Stimulated activated CD4-positive, alpha-beta T cell treated with anti-CD3 and anti-CD28 coated beads, Interleukin-4, amount 100 ng/mL, for 4 hours (primary cell): Measurements from ENCODE around the gene ACKR2.
"Not testable (repeated sequence)": the region's sequence is repeated elsewhere in the genome, so short reads cannot be mapped to it uniquely, and the experiment has no call there.

Source experiments
- DNase-seq, 2 experiments: peaks; one replicate each; pipeline ENCODE4 v3.0.0-alpha.2; 2020

ACKR2 gene

DNA sequence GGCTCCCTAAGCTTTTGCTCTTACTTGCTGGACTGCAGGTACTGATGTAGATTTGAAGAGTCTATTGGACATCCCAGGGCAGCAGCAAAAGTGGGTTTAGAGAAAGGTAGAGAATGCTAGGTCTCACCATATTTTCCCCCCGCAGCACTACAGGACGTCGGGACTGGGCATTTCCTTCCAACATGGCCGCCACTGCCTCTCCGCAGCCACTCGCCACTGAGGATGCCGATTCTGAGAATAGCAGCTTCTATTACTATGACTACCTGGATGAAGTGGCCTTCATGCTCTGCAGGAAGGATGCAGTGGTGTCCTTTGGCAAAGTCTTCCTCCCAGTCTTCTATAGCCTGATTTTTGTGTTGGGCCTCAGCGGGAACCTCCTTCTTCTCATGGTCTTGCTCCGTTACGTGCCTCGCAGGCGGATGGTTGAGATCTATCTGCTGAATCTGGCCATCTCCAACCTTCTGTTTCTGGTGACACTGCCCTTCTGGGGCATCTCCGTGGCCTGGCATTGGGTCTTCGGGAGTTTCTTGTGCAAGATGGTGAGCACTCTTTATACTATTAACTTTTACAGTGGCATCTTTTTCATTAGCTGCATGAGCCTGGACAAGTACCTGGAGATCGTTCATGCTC is 55.2 kb downstream of the ACKR2 start:
- no peak for DNase-seq

DNA sequence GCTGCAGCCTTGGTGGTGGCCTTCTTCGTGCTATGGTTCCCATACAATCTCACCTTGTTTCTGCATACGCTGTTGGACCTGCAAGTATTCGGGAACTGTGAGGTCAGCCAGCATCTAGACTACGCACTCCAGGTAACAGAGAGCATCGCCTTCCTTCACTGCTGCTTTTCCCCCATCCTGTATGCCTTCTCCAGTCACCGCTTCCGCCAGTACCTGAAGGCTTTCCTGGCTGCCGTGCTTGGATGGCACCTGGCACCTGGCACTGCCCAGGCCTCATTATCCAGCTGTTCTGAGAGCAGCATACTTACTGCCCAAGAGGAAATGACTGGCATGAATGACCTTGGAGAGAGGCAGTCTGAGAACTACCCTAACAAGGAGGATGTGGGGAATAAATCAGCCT is 56.0 kb downstream of the ACKR2 start:
- DNase-seq: no peak

DNA sequence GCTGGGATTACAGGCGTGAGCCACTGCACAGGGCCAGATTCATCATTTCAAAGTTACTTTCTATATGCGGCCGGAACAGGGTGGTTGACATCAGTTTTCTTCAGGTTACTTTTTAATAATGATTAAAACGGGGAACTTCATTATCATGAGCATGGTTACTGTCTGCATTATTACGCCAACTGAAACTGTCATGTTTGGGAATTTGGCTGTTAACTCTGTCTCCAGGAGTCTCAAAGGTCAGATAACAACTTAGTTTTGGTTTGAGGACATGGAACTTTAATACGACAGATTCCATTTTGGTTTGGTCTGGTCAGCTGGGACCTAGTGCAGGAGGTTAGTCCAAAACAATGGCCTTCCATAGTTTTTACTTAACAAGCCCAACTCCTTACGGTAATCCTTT is 57.9 kb downstream of the ACKR2 start:
- DNase-seq: no peak

DNA sequence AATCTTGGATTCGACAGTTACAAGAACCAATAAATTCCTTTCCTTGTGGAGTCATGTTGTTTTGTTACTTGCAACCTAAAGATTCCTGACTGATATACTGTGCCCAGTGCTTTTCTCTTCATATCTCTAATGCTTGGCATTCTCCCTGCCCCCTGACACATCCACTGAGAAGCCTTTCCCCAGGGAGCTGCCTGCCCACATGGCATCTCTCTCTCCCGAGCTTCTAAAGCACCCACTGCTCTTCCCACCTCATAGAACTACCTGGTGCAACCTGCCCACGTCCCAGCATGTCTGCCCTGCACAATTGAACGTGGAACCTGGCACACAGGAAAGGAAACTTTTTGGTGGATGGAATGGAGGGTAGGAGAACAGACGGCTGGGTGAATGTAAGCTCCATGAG is 59.6 kb downstream of the ACKR2 start:
- no peak for DNase-seq

DNA sequence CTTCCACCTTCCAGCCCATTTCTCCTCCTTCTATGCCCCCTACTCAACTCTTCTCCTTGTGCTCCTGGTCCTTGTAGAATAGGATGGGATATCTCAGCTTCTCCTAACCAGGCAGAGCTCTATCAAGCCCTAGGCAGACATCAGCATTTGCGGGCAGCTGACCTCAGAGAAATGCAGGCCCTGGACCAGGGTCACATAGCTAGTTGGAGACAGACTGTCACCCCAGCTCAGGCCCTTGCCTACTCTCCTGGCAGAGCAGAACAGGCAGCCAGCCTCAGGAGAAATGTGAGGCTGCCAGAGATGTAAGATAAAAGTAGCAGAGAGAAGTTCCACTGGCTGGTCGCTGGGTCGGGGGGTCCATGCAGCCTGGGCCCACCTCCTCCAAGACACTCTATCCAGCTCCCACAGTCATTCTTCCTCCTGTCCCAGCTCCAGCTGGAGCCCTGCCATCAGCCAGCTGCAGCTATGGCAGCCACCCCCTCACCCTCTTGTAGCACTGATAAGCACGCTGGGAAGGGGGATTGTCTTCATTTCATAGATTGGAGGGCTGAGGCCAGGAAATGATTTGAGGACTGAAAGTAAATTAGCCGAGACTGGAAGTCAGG is 62.4 kb downstream of the ACKR2 start:
- DNase-seq: no peak

DNA sequence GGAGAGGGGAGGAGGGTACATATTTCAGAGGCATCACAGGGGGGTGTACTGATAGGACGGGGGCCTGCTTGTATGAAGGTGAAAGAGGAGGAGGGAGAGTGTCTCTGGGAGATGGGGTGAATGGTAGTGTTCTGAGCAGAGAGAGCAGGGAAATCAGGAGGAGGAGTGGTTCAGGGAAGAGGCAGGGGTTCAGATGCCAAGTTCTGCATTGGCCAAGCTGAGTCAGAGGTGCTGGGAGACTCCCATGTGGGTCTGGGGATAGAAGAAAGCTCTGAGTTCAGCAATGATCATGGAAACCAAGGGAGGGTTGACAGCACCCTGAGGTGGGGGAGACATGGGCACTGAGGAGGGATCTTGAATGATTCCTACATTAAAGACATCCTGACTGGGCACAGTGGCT is 63.5 kb downstream of the ACKR2 start:
- no peak for DNase-seq

DNA sequence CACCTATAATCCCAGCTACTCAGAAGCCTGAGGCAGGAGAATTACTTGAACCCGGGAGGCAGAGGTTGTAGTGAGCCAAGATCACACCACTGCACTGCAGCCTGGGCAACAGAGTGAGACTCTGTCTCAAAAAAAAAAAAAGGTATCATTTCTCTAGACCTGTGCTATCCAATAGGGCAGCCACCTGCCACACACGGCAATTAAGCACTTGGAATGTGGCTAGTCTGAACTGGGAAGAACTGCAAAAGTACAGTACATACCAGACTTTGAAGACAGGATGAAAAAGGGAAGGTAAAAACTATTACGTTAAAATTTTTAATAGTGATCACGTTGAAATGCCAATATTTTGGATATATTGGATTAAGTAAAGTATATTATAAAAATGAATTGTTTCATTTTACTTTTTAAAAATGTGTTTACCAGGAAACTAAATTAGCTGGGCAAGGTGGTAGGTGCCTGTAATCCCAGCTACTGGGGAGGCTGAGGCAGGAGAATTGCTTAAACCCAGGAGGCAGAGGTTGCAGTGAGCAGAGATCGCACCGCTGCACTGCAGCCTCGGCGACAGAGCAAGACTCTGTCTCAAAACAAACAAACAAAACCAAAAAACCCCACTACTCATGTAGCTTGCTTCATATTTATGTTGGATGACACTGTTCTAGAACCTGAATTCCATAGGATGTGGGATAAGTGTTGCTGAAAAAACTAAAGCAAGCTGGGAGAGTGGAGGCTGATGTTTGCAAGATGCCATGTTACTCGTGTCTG is 64.2 kb downstream of the ACKR2 start:
- no peak for DNase-seq

DNA sequence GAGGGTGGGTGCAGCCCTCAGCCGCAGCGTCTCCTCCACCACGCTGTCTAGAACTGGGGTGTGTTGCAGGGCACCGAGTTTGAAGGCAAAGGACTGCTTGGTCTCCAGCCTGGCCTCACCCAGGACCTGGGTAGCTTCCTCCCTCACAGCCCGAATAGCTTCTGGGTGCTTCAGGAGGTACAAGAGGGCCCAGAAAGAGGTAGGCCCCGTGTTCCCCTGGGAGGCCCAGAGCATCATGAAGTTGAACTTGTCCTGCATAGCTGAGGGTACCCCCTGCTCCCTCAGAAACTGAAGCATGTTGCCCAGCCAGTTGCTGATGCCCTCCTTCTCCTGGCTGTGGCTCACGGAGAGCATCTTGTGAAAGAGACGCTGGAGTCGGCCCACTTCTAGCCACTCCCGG is 65.5 kb downstream of the ACKR2 start:
- DNase-seq: no peak

DNA sequence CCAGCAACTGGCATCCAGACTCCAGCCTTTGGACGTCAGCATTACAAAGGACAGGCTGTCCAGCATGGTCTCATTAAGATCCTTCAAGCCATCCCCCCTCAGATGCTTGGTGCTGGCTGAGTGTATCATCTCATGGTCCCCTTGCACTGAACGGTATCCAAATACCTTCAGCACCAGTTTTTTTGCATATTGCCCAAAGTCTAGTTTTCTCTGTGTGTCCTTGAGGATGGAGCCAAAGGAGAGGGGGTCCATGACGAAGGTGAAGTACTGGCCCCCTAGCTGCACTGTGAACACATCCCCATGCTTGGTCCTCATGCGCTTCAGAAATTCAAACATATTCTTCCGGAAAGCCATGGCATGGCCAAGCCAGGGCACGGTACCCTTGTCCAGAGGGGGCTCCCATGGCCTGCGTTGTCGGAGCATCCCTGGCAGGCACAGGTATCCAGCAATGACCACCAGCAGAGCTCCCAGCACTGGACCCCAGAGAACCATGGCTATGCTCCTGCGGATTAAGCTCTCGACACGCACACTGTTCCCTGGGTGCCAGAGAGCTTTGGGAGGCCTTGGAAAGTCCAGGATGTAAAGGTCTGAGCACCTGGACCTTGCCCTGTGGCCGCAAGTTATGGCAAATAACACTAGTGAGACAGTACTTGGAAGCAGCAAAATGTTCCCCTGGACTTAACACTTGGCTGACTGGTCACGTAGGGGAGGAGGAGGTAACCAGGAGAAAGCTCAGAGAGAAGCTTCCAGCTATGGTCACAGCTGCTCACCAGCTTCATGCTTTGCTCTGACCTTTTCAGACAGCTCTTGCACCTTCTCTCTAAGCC is 66.3 kb downstream of the ACKR2 start, which contains the start of gene CYP8B1:
CYP8B1 (minus strand) TSS at position 555 of the 827 bp plus-strand sequence; CDS start at position 492, 63 bp downstream.
- no peak for DNase-seq

DNA sequence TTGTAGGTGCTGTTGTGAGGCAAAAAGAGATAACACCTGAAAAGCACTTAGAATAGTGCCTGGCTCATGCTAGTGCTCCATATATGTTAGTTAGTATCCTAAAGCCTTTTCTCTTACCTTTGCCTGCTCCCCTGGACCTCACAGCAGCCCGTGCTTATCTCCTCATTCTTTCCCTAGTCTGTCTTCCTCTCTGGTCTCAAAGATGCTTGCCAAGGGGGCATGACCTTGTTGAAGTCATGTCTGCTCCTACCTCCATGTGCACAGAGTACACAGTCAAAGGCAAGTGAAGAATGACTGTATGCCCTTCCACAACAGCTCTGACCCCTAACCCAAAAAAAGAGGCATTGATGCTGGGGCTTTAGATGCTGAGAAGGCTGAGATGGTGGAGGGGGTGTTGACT is 67.2 kb downstream of the ACKR2 start:
- DNase-seq: no peak

DNA sequence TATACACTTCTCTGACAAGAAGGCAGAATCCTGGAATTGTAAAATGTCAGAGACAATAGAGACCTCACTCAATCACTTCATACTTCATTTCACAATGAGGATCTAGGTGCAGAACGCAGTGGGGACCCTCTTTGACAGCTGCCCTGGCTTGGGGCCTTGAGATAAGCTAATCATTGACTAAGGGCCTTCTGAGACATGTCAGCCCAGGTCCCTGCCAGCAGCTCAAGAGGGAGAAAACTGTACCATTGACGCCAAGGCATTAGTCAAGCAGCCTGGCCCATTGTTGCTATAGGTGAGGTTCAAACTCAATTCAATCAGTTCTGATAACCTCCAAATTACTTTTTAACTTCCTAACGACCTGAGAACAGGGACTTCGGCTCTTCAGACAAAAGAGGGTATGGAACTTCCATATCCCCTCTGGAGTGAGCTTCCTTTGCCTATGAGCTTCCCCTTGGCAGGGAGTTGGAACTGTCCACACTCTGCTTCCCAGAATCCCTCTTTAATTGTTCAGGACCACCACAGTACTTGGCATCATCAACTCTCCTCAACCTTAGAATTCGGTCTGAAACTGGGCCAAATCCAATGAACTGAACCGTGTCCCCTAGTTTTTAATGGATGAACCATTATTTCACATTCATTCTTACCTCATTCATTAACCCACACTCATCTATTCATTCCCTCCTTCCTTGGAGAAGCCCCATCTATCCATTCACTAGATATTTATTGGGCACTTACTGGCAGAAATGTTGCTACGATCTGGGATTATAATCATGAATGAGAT is 67.9 kb downstream of the ACKR2 start:
- DNase-seq: no peak

DNA sequence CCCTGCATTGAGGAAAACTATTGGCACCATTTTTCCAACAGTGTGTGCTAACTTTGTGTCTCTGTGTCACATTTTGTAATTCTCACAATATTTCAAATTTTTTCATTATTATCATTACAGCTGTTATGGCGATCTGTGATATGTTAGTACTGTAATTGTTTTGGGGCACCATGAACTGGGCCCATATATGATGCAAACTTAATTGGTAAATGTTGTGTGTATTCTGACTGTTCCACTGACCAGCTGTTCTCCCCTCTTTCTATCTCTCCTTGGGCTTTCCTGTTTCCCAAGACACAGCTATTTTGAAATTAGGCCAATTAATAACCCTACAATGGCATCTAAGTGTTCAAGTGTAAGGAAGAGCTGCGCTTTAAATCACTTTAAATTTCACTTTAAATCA is 68.6 kb downstream of the ACKR2 start:
- no peak for DNase-seq

DNA sequence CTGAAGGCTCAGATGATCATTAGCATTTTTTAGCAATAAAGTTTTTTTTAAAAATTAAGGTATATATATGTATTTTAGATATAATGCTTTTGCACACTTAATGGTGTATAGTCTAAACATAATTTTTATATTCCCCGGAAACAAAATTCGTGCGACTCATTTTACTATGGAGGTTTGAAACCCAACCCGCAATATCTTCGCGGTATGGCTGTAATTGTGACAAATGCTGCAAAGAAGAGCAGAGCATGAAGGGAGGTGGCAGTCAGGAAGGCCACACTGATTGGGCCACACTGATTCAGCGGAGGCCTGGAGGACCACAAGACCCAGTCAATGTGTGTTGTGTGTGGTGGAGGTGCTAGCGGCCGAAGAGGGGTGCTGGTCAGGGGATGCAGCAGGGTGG is 70.9 kb downstream of the ACKR2 start:
- no peak for DNase-seq

DNA sequence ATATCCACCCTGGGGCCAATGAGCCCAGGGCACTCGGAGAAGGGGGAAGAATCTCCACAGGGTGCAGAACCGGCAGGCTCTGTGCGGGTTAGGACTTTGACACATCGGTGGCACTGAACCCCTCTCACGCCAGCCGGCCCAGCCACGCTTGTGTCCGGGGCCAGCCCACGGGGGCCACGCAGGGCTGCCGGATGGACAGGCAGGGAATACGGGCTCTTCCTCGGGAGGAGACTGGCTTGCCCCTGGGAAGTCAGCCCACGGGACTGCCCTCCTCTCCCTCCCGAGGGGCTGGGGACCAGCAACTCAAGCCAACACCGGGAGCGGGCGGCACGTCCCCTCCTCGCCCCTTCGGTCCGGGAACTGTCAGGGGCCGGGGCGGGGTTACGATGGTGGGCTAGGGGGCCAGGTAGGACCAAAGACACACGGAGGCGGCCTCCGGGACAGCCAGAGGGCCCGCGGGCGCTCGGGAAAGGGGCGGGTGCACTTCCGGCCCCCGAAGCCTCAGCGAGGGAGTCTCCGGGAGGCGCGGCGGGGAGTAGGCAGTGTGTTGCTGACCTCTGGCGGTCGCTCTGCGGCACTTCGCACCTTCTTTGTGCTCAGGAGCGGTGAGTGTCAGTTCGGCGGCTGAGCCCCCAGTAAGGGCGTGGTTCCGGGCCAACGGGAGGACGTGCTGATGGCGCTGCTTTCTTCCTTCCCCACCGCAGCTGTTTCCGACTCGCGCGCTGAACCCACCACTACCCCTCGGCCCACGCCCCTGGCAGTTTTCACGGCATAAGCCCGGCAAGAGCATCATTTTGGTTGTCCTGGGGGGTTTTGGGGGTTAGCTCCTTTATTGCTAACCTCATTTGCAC is 71.6 kb downstream of the ACKR2 start:
- DNase-seq: peak; percentile 82 to 86

DNA sequence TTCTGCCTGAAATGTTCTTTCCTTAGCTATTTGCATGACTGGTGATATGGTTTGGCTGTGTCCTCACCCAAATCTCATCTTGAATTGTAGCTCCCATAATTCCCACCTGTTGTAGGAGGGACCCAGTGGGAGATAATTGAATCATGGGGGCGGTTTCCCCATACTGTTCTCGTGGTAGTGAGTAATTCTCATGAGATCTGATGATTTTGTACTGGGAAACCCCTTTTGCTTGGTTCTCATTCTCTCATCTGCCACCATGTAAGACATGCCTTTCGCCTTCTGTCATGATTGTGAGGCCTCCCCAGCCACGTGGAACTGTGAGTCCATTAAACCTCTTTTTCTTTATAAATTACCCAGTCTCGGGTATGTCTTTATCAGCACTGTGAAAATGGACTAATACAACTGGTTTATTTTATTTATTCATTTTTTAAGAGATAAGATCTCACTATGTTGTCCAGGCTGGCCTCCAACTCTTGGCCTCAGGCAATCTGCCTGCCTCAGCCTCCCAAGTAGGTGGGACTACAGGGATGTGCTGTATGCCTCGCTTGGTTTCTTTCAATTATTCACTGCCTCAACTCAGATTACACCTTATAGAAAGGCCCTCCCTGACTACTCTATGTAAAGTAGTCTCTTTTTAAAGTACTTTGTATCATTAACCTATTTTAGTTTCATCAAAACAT is 74.1 kb downstream of the ACKR2 start:
- not testable (repeated sequence) for DNase-seq

DNA sequence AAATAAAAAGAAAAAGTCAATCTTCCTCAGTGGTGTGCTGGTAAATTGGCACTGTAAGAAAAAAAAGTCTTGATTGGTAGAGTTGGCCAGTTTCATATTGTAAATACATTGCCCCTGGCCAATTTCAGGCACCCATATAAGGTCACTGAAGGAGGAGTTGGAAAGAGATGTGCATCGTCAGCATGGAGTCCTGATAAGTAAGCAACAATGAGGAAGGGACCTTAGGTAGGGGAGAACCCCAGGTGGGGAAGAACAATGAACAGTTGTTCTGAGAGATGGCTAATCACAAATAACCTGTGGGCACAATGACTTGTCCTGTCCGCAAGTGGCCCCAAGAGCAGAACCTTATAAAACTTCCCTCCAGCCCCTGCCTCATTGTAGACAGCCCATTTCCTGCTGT is 75.1 kb downstream of the ACKR2 start:
- DNase-seq: no peak

DNA sequence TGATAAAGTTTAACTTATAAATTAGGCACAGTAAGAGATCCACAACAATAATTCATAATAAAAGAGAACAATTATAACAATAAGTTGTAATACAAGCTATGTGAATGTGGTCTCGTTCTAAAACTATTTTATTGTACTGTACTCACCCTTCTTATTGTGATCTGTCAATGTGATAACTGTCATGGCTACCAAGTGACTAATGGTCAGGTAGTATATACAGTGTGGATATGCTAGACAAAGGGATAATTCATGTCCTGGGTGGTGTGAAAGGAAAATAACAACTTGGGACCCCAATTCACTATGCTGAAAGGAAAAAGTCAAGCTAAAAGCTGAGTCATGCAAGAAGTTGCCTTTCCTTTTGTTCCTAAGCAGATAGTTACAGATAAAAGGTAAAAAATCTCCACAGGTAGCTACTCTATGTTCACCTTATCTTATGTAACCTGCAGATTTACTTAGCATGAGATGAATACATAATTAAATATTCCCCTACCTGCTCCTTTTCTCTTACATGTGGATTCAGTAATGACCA is 77.1 kb downstream of the ACKR2 start:
- DNase-seq: no peak

DNA sequence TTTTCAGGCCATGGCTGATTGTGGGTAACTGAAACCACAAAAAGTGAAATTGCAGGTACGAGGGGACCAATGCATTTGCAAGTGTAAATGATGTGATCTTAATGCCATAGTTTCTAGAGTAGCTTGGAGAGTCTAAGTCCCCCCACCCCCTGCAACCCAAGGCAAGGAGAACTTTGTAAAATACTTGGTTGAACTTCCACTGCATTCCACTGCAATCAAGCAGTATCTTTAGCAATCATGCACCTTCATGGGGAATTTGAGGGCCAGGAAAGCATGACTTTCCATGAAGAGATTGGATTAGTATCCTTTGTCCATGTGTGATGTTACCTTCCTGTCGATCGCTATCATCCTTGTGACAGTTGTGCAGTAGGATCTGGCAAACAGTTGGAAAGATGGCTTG is 77.8 kb downstream of the ACKR2 start:
- no peak for DNase-seq

DNA sequence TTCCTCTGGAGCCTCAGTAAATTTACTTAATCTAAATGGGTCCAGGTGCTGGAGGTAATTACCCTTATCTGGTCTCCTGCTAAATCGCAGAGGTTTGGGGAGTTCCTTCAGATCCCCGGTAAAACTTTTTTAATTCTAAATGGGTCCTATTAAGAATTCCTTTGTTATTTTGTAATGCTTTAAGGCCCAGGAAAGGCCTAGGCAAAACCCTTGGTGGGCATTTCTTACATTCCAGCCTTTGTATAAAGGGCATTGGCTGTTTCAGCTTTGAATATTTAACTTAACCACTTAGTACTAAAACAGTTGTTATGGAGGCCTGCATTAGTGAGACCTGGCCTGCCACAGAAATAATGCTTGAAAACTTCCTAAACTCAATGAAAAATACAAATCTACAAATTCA is 81.8 kb downstream of the ACKR2 start:
- no peak for DNase-seq

DNA sequence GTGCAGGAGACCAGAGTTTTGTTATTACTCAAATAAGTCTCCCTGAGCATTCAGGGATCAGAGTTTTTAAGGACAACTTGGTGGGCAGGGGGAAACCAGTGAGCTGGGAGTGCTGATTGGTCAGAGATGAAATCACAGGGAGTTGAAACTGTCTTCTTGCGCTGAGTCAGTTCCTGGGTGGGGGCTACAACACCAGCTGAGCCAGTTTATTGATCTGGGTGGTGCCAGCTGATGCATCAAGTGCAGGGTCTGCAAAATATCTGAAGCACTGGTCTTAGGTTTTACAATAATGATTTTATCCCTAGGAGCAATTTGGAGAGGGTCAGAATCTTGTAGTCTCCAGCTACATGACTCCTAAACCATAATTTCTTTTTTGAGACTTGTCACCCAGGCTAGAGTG is 82.9 kb downstream of the ACKR2 start:
- DNase-seq: no peak

DNA sequence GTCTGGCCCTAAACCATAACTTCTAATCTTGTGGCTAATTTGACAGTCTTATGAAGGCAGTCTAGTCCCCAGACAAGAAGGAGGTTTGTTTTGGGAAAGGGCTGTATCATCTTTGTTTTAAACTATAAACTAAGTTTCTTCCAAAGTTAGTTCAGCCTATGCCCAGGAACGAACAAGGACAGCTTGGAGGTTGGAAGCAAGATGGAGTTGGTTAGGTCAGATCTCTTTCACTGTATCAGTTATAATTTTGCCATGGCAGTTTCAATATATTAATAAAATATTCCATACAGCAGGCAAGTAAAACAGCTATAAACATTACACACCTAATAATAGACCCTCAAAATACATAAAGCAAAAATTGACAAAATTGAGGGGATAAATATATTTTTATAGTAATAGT is 83.6 kb downstream of the ACKR2 start:
- no peak for DNase-seq
